GM18511 (cell line): Measurements from ENCODE around the gene GDPD2.
A peak's percentile ranks its signal among the peaks of the same experiment; 100 is the strongest.

ENCODE experiments used
- ATAC-seq: cut with Tn5 transposase; IDR thresholded peaks from one replicate; pipeline ENCODE4 v1.9.1; 2021; ENCODE audit warnings: mild to moderate bottlenecking, moderate library complexity; ENCODE audit not compliant: unreplicated experiment

The GDPD2 gene

GRCh38 chrX:70470850-70471289 is 47.8 kb downstream of the GDPD2 start:
- ATAC-seq = peak; percentile 77

- ATAC-seq = no peak
These were observed 53.2 kb downstream of the GDPD2 start for GRCh38 chrX:70476166-70476933.

DNA sequence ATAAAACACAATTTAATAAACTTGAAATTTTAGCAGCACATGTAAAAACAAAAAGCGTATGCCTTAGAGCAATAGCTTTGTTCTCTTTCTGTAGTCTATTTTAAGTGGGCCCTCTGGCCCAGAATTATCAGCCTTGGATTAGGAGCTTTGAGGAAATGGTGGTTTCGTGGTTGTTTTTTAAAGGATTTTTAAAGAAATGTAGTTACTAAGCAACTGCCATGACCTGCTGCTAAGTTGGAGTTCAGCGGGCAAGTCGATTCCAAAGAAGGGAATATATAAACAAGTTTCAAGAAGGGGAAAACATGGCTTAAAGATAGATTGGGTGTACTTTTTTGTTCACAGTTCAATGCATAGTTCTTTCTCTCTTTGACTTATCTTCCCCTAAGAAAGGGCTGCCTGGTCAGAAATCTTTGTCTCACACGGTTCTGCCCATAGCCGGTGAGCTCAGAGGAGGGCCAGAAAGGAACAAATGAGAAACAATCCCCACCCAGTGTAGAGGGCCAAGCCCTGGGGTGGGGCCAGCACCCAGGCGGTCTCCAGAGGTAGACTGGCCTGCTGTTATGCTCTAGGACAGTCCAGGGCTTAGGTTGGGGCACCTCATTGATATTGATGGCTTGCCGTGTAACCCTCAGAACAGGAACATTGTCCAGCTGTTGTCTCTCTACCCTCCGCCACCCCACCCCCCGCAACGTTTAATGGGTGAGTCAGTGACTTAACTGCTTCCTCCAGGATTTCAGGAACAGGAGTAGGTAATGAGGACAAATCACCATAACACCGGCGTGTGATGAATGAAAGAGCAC is 54.0 kb downstream of the GDPD2 start:
- no peak for ATAC-seq

GRCh38 chrX:70477734-70478075 is 54.6 kb downstream of the GDPD2 start:
- ATAC-seq = no peak

DNA sequence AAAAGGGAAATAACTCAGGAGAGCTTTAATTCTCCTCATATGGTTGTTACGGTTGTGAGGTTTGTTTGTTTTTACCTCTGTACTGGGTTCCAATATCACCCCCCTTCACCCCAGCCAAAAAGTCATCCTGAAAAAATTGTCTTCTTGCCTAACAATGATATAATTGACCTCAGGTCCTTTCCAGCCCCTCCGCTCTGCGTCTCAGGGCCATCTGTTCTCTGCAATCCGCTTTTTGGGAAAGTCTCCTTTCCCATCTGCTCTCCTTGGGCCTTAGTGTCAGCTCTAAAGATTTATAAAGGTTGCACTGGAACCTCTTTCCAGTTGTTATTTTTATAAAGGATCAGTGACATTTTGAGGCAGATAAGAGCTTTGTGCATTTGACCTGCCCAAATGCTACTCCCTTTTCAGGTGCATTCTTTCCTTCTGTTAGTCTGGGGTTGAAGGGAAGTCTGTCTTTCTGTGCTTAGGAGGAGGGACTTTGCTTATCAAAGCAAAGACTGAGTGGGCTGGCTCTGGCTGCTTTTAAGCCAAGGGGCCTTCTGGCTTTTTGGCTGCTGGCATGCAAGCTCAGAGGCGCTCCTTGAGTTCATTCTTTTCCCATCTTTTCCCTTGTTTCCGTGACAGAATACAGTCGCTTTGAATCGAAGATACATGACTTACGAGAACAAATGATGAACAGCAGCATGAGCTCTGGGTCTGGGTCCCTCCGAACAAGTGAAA is 55.6 kb downstream of the GDPD2 start:
- no peak for ATAC-seq

DNA sequence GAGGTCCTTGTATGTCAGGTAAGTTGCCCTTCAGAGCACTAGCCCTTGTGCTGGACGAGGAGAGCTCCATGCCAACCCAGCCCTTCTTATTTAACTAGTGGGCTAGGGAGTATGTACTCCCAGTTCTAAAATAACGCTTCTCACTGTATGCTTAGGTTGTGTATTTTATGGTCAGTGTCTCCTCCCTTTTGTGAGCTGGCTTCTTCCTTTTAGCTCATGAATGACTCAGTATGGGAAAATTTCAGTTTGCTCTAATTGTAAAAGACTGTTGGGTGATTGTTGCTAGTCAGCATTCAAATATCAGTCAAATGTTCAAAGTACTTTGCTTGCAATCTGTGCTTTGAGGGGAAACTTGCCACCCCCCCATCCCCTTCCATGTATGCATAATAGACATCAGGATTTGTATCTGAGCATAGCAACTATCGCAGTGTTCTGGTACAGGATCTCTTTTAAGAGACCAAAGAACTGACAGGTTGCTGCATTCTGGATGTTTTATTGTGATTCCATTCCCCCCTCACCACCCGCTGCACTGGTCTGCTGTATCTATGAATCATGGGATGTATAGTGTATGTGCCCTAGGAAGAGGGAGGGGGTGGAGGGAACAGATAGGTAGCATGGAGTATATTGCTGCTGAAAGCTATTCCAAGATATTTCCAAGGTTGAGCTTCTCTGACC is 56.3 kb downstream of the GDPD2 start:
- no peak for ATAC-seq

DNA sequence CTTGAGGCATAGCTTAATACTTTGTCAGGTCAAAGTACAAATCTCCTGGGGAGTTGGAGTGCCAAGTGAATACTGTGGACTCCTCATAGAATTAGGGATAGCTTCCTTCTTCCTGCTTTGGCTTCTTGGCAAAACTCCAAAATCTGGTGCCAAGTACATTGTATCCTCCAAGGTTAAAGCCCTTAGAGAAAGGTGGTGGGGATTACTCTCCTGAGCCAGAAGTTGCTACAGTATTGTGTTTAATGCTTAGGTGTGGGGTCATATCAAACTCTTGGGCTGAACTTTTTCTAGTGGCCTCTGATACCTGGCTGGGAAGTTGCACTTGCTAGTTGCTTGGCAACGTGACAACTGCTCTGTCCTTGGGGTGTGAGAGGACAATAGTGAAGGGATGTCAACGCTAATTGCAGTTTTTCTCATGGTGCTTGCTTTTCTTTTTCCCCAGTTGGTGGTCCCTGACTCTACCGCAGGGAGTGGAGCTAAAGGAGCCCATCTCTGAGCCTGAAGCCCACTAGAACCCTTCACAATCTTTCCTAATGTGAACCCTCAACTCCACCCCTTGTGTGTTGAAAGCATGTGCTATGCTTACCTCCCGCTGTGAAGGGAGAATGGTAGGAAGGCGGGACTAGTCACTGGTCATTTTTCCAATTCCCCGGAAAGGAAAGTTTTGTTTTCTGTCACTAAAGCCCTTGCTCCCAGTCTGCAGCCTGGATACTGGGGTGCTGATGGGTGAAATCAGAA is 57.0 kb downstream of the GDPD2 start:
- ATAC-seq = no peak

- ATAC-seq = no peak
These were observed 57.5 kb downstream of the GDPD2 start for GRCh38 chrX:70480660-70481018.

GRCh38 chrX:70481471-70482270 is 58.6 kb downstream of the GDPD2 start:
- no peak for ATAC-seq

DNA sequence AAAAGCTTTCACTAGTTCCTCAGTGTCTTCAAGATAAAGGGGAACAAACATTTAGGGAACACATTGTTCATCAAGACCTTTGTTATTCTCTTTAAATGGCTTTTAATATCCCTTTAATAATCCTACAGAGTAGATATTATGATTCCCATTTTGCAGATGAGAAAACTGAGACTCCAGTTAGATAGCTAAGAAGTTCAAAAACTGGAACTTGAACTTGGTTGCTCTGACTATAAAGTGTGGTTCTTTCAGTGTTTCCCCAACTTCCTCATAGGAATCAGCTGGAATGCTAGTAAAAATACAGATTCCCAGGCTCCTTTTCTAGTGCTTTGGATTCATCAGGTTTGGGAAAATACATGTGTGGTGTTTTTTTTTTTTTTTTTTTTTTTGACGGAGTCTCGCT is 59.2 kb downstream of the GDPD2 start:
- no peak for ATAC-seq
